Activated CD8-positive, alpha-beta memory T cell treated with anti-CD3 and anti-CD28 coated beads, Interleukin-2, amount 50 U/mL, for 24 hours (primary cell): ENCODE results near the gene SULT1C2.

ENCODE experiments used
- DNase-seq: peaks from one replicate; pipeline ENCODE4 v3.0.0-alpha.2; 2020; ENCODE audit errors: extremely low read depth

Gene SULT1C2

DNA sequence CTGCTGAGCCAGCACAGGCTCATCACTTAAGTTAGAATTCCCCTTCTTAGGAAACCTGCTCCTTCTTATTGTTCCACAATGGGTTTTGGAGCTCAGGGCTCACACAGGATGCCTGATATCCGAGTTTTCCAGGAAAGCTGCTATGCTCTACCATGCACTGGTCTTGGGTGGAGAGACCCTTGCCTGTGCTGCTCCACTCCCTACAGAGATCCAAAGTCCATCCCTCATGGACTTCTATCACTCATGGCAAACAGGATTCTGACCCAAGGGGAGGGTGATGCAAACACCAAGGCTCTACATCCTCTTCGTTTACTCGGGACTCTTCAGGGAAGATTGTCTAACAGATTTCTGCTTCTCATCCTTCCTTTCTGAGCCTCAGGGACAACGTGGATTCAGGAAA lies 5.2 kb downstream of the SULT1C2 start:
- DNase-seq, result no peak

DNA sequence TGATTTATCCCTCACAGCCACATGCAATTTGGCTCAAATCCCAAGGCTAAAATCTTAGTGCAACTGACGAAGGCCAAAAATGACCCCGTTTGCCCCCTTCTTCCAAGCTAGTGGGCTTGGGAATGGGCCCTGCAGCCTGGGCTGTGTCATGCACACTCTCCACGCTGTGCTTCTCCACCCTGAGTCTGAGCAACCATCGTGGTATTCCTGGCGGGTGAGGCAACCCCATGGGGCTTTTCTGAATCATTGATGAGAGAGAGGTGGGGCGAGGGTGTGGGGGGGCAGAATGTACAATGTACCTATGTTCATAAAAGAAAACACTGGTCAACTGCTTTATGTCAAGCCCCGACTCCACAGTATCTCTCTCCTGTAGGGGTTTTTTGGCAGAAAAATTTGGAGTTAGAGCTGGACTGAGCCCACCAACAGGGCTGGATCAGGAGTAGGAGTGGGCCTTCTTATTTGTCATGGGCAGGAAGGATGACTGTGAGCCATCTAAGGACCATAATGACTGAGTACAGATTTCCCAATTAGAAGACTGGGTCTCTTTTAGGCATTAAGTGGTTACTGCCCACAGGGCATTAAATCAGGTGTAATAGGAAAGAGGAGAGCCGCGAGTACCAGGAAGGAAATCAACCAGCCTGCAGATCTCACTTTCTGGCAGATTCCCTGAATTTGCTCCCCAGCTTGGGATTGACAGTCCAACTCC lies 8.9 kb downstream of the SULT1C2 start:
- DNase-seq, result no peak

GRCh38 chr2:108301558-108301957 lies 12.9 kb downstream of the SULT1C2 start:
- DNase-seq, result no peak

GRCh38 chr2:108304975-108305374 lies 16.3 kb downstream of the SULT1C2 start:
- no peak for DNase-seq

GRCh38 chr2:108305901-108306300 lies 17.2 kb downstream of the SULT1C2 start:
- no peak for DNase-seq

GRCh38 chr2:108309903-108310302 lies 21.2 kb downstream of the SULT1C2 start:
- no peak for DNase-seq

- DNase-seq, result no peak
These were observed 26.0 kb downstream of the SULT1C2 start for GRCh38 chr2:108314586-108315296.

DNA sequence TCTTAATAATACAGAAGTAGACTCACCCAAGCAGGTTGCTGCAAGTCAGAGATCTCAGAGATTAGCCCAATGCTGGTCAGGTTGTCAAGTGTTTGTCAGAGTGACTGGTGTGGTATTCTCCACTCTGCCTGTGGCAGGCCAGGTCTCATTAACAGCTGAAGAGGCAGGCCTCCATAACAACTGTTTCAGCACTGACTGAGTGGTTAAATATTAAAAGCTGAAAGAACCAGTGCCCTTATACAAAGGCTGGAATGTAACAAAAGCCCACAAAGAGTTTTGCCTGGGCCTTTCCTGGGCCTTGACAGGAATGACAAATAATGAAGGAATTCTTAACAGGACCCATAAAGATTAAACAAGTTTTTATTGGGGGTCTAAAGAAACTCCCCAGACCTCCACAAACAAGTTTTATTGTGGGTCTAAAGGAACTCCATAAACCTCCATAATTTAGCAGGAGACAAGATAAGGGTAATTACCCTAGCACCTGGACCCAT lies 26.8 kb downstream of the SULT1C2 start:
- DNase-seq, result no peak

DNA sequence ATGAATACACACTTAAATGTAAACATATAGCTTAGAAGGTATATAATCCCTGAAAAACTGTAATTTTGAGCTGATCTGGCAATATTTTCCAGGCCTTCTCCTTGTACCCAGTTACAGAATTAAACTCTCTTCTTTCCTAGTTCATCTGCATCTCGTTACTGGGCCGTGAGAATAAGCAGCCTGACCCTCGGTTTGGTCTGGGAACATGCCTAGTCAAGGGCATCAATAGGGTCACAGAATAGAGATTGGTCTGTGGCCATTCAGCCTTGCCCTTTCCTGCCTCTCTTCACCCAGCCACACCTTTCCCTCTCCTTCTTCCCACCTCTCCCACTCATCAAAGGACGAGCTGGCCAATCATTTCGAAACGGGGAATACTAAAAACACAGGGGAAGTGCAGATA lies 27.3 kb downstream of the SULT1C2 start:
- DNase-seq, result no peak

DNA sequence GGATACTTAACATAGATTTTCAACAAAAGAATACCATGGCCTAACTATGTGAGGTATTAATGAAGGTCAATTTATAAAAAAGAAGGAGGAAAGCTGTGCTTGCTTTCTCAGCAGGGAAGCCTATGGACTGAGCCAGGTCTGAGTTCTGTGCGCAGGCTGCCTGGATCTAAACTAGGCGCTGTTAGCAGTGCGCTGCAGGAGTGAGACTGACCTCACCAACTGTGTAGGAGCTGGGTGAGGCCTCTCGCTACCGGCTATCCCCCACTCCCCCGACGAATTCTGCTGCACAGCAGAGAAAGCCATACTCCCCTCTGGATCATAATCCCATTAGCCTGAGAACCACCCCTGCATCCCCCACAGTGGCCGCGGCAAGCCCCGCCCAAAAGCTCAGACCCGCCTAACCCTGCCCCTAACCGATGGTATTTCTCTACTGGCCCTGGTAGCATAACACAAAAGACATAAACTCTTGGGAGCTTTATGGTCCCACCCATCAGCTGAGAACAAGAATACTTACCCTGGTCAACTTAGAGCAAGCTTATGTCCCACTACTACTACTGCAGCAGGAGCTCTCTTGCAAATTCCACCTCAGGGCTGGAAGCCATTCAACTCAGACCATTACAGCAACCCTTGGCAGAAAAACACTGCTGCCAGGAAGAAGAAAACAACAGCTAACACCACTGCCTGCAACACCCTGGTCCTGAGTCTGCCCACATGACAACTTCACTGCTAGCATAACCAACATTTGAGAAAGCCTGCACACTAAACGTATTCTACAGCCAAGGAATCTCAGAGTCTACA lies 28.0 kb downstream of the SULT1C2 start:
- DNase-seq, result no peak

GRCh38 chr2:108320326-108320922 lies 31.7 kb downstream of the SULT1C2 start:
- DNase-seq, result no peak

DNA sequence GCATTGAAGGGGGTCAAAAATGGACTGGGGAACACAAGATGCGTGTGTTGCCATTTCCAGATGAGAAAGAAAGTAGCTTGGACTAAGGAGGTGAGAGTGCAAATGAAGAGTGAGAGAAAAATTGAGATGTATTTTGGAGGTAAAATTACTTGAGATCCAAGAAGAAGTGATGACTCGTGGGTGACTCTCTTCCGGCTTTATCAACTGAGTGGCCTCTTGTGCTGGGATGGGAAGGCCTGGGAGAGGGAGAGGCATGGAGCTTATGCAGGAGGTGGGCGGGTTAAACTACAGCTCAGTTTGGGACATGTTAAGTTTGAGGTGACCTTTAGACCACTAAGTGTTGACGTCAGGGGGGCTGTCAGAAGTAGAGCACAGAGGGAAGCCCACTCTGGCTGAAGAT lies 34.9 kb downstream of the SULT1C2 start:
- DNase-seq, result no peak

- DNase-seq, result no peak
These were observed 36.0 kb downstream of the SULT1C2 start for GRCh38 chr2:108324531-108325255.

DNA sequence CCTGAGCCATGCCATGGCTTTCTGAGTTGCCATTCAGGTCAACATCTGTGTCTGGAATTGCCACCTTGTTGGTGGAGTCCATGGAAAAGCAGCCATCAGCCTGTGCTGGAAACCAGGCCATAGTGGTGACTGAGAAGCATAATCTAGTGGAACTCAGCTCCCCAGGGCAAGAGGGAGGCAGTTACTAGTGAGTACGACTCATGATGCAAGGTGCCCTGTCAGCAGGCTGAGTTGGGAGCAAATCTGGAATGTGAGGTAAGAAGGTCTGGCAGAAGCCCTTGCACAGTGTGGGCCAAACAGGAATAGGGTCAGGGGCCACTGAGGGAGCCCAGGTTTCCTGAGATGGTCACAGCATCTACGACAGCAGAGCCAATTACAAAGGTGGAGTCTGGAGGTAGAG lies 37.1 kb downstream of the SULT1C2 start:
- no peak for DNase-seq

GRCh38 chr2:108329771-108330170 lies 41.1 kb downstream of the SULT1C2 start:
- no peak for DNase-seq

- DNase-seq, result no peak
These were observed 42.3 kb downstream of the SULT1C2 start for GRCh38 chr2:108330979-108331378.

GRCh38 chr2:108345951-108346350 lies 57.3 kb downstream of the SULT1C2 start:
- no peak for DNase-seq

- DNase-seq, result no peak
These were observed 58.1 kb downstream of the SULT1C2 start for GRCh38 chr2:108346827-108347226.

DNA sequence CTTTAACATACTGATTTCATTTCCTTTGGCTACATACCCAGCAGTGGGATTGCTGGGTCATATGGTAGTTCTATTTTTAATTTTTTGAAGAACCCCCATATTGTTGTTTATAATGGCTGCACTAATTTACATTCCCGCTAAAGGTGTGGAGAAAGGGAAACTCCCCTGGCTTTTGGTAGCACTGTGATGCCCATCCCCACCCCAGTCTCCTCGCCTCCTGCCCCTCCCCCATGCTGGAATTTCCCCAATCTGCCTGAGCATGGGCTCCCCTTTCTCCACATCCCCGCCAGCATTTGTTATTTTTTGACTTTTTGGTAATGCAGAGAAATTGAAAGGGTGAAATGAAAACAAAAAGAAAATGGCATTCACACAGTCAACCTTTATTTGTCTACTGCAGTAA lies 59.1 kb downstream of the SULT1C2 start:
- DNase-seq, result no peak

DNA sequence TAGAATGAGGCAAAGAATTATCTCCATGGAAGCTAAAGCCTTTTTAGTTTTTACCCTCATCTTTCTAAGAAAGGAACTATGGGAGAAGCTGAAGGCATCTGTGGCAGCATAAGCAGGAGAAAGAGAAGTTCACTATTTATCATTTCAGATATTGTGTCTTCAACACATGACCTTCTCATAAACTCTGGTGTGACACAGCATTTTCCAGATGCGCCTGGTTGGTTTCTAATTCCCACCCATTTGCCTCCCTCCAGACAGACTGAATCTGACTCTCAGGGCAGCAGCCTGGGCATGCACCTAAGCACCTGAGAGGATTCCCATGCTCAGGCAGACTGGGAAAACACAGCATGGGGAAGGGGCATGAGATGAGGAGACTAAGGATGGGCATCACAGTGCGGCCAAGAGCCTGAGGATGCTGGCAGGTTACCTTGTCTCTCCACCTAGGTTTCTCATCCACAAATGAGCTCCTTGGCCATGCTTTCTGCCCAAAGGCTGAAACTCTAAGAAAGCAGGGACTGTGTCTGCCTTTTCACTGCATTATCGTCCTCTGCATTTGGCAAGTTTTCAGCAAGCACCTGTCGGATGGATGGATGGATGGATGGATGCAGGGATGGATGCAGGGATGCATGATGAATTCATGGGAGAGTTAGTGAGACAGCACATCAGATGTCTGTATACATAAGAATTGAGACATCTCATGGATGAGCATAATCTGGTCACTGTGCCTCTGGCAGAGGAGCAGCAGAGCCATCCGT lies 60.3 kb downstream of the SULT1C2 start:
- no peak for DNase-seq

- DNase-seq, result no peak
These were observed 60.9 kb downstream of the SULT1C2 start for GRCh38 chr2:108349571-108349928.
